ENCODE measurements around the gene MXRA8.

Gene MXRA8

DNA sequence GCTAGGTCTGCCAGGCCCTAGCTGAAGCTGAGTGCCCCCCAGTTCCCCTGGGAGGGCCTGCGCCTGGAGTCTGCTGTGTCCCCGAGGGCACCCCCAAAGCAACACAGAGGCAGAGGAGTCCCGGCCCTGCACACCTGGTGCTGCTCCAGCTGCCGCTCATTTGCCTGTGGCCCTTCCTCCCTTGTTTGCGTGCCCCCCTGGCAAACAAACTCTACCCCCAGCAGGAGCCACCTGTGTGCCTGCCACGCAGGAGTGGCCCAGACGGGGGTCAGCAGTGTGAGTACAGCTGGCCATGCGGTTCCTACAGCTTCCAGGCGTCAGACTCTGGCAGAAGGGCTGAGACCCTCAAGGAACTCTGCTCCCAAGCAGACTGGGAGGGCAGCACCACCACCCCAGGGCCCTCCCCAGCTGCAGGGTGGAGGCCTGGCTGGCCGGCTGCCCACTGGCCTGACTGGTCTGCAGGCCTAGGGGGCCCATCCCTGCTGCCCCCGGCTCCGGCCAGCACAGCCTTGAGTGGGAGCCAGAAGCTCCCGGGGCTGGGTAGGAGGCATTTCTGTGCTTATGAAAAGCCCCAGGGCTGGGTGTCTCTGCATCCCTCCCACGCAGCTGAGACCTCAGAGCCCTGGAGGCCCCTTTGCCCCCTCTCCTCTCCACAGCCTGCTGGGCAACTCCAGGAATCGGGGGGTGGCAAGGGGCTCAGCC is 27.8 kb downstream of the MXRA8 start:
- WGBS = 85% methylated on average over 15 of the region's 15 CpGs
- no peak overlapping the region for H3K9ac ChIP-seq (ENCODE audit: low read depth, low read length)
- H3K36me3 ChIP-seq (ENCODE audit: insufficient read depth, low read length) = no peaks in the 10 kb centered on the region
- peaks cover 2% of the 10 kb centered on the region; the same call in 1 of the 2 replicates for H3K4me1 ChIP-seq (ENCODE audit: insufficient read depth, low read length)
- H3K9me3 ChIP-seq (ENCODE audit: insufficient read depth, low read depth, low read length) = no peaks in the 10 kb centered on the region
- no peak overlapping the region for H3K4me3 ChIP-seq (ENCODE audit: low read length)
- no peaks in the 10 kb centered on the region for H3K27me3 ChIP-seq (ENCODE audit: insufficient read depth, low read length)
- no peak overlapping the region for H3K27ac ChIP-seq (ENCODE audit: low read depth, low read length)

DNA sequence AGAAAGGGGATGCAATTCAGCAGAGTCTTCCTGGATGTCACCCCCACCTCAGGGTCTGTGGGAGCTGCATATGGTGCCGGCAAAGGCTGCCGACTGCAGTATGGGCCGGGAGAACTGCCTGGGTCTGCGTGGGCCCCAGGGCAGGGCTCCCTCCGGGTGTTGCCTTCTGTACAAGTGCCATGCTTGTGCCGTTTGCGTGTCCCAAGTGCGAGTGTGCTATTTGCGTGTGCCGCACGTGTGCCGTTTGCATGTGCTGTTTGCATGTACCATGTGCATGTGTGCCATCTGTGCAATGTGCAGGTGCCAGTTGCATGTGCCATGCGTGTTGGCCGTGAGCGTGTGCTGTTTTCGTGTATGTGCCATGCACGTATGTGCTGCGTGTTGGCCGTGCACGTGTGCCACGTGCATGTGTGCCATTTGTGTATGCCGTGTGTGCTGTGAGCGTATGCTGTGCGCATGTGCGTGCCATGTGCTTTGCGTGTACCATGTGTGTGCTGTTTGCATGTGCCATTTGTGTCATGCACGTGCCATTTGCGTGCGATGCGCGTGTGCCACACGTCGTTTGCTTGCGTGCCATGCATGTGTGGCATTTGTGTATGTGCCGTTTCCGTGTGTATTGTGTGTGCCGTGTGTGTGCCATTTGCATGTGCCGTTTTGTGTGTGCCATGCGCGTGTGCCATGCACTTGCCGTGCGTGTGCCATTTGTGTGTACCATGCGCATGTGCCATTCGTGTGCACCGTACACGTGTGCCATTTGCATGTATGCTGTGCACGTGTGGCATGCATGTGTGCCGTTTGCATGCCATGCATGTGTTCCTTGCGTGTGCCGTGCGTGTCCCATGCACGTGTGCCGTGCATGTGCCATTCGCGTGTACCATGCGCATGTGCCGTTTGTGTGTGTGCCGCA is 28.8 kb downstream of the MXRA8 start:
- no peak overlapping the region for H3K4me3 ChIP-seq (ENCODE audit: low read length)
- H3K4me1 ChIP-seq (ENCODE audit: insufficient read depth, low read length) = peaks cover 5% of the 10 kb centered on the region; the same call in 1 of the 2 replicates
- H3K9me3 ChIP-seq (ENCODE audit: insufficient read depth, low read depth, low read length) = no peaks in the 10 kb centered on the region
- no peaks in the 10 kb centered on the region for H3K36me3 ChIP-seq (ENCODE audit: insufficient read depth, low read length)
- no peaks in the 10 kb centered on the region for H3K27me3 ChIP-seq (ENCODE audit: insufficient read depth, low read length)
- no peak overlapping the region for H3K9ac ChIP-seq (ENCODE audit: low read depth, low read length)
- H3K27ac ChIP-seq (ENCODE audit: low read depth, low read length) = no peak overlapping the region
- 94% methylated on average over 58 of the region's 58 CpGs for WGBS

DNA sequence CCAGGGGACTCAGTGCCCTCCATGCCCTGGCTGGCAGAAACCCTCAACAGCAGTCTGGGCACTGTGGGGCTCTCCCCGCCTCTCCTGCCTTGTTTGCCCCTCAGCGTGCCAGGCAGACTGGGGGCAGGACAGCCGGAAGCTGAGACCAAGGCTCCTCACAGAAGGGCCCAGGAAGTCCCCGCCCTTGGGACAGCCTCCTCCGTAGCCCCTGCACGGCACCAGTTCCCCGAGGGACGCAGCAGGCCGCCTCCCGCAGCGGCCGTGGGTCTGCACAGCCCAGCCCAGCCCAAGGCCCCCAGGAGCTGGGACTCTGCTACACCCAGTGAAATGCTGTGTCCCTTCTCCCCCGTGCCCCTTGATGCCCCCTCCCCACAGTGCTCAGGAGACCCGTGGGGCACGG is 30.1 kb downstream of the MXRA8 start:
- Histone ChIP-seq H3K27me3 (ENCODE audit: insufficient read depth, low read length) (no peaks in the 10 kb centered on the region), H3K4me3 (ENCODE audit: low read length) (no peak overlapping the region), H3K27ac (ENCODE audit: low read depth, low read length) (no peak overlapping the region), H3K9ac (ENCODE audit: low read depth, low read length) (no peak overlapping the region), H3K9me3 (ENCODE audit: insufficient read depth, low read depth, low read length) (no peaks in the 10 kb centered on the region), H3K36me3 (ENCODE audit: insufficient read depth, low read length) (no peaks in the 10 kb centered on the region), H3K4me1 (ENCODE audit: insufficient read depth, low read length) (peaks cover 5% of the 10 kb centered on the region; the same call in 1 of the 2 replicates)
- WGBS = 94% methylated on average over 15 of the region's 15 CpGs

DNA sequence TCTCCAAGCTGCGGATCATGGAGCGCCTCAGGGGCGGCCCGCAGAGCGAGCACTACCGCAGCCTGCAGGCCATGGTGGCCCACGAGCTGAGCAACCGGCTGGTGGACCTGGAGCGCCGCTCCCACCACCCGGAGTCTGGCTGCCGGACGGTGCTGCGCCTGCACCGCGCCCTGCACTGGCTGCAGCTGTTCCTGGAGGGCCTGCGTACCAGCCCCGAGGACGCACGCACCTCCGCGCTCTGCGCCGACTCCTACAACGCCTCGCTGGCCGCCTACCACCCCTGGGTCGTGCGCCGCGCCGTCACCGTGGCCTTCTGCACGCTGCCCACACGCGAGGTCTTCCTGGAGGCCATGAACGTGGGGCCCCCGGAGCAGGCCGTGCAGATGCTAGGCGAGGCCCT is 31.1 kb downstream of the MXRA8 start:
- no peaks in the 10 kb centered on the region for H3K27me3 ChIP-seq (ENCODE audit: insufficient read depth, low read length)
- H3K9ac ChIP-seq (ENCODE audit: low read depth, low read length) = no peak overlapping the region
- whole genome bisulfite sequencing = 94% methylated on average over 40 of the region's 40 CpGs
- H3K36me3 ChIP-seq (ENCODE audit: insufficient read depth, low read length) = no peaks in the 10 kb centered on the region
- H3K27ac ChIP-seq (ENCODE audit: low read depth, low read length) = no peak overlapping the region
- no peaks in the 10 kb centered on the region for H3K9me3 ChIP-seq (ENCODE audit: insufficient read depth, low read depth, low read length)
- H3K4me1 ChIP-seq (ENCODE audit: insufficient read depth, low read length) = peaks cover 5% of the 10 kb centered on the region; the same call in 1 of the 2 replicates
- no peak overlapping the region for H3K4me3 ChIP-seq (ENCODE audit: low read length)

DNA sequence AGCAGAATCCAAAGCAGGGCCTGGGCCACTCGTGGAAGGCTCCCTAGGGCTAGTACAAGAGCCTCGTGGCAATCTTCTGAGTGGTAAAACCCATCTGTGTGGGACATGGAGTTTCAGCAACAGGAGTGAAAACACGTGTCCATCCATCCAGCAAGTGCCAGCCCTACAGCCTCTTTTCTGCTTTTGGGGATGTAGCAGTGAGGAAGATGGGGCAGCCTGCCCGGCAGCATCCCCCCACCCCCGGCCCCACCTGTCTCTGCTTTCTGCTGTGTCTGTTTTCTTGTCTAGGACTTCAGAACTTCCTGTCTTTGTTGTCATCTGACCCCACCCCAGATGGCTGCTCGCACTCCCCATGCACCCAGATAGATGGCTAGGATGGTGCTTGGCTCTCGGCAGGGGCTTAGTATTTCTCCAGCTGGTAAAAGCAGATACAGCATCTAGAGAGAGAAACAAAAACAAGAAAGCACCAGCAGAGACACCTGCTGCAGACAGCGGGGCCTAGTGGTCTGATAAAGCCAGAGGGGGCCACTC is 32.2 kb downstream of the MXRA8 start:
- no peak overlapping the region for H3K9ac ChIP-seq (ENCODE audit: low read depth, low read length)

DNA sequence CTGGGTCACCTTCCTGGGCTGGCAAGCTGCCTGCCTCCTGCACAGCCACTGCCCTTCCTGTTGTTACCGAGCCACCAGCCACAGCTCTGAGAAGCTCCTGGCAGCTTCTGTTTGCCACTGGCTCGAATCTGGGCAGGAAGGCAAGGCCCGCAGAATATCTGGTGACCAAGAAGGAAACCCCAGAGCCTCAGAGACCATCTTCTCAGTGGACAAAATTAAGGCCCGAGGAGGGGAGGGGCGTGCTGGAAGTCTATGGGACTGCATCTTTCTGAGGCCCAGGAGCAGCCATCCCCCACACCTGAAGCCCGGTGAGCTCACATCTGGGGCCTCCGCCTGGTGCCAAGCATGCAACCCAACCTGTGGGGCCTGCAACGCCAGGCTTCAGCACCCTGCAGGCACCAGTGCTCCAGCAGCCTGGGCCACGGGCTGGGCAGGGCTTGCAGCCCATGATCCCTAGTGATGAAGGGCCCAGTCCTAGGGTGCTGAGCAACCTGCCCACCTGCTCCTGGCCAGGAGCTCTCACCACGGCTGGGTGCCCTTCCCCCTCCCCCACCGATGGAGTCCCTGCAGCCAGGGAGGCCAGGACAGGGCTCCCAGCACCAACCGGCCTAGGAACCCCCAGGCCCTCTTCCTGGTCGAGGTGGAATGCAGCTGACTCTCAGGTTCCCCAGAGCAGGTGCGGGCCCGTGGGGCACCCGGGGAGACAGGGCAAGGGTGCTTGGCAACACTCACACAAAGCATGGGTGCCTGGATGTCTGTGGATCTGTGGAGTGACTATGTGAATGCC is 32.9 kb downstream of the MXRA8 start:
- 85% methylated on average over 16 of the region's 16 CpGs for WGBS
- peak overlapping the region; percentile 62 for H3K27ac ChIP-seq (ENCODE audit: low read depth, low read length)
- no peaks in the 10 kb centered on the region for H3K9me3 ChIP-seq (ENCODE audit: insufficient read depth, low read depth, low read length)
- peak overlapping the region; percentile 84 for H3K9ac ChIP-seq (ENCODE audit: low read depth, low read length)
- H3K36me3 ChIP-seq (ENCODE audit: insufficient read depth, low read length) = peaks cover 4% of the 10 kb centered on the region; the same call in 1 of the 2 replicates
- H3K4me3 ChIP-seq (ENCODE audit: low read length) = peak overlapping the region; percentile 99
- H3K4me1 ChIP-seq (ENCODE audit: insufficient read depth, low read length) = peaks cover 5% of the 10 kb centered on the region; the same call in 1 of the 2 replicates
- no peaks in the 10 kb centered on the region for H3K27me3 ChIP-seq (ENCODE audit: insufficient read depth, low read length)

More for the DNA sequence above, 32.2 kb downstream of the MXRA8 start:
- H3K9me3 ChIP-seq (ENCODE audit: insufficient read depth, low read depth, low read length) = no peaks in the 10 kb centered on the region
- no peak overlapping the region; the same call in 1 of the 2 replicates for H3K4me3 ChIP-seq (ENCODE audit: low read length)
- H3K27me3 ChIP-seq (ENCODE audit: insufficient read depth, low read length) = no peaks in the 10 kb centered on the region
- peaks cover 5% of the 10 kb centered on the region; the same call in 1 of the 2 replicates for H3K4me1 ChIP-seq (ENCODE audit: insufficient read depth, low read length)
- 90% methylated on average over 8 of the region's 8 CpGs for WGBS
- H3K36me3 ChIP-seq (ENCODE audit: insufficient read depth, low read length) = no peaks in the 10 kb centered on the region
- H3K27ac ChIP-seq (ENCODE audit: low read depth, low read length) = no peak overlapping the region

DNA sequence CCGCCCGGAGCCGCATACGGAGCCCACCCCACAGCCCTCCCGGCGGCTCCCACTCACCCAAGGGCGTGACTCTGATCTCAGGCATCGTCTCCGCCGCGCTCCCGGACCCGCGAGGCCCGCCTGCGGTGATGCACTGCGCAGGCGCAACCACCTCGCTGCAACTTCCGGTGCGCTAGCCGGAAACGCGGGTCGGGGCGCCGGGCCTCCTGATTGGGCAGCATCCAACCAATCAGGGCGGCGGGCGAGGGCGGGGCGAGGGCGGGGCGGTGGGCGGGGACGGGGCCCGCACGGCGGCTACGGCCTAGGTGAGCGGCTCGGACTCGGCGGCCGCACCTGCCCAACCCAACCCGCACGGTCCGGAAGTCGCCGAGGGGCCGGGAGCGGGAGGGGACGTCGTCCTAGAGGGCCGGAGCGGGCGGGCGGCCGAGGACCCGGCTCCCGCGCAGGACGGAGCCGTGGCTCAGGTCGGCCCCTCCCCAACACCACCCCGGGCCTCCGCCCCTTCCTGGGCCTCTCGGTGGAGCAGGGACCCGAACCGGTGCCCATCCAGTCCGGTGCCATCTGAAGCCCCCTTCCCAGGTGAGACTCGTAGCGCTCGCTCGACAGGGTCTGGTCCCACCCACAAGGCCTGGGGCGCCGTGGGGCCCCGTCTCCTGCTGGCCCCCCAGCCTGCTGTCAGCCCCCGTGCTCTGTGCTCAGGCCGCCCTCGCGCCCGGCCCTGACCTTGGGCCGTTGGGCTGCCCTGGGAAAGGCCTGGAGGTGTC is 33.6 kb downstream of the MXRA8 start, which contains the start of the genes CPTP and INTS11:
Gene CPTP (plus strand): TSS at position 279 of the 764 bp plus-strand sequence. CDS start 2,109 bp downstream, outside the sequence.
Gene INTS11 (minus strand): TSS at position 137 of the 764 bp plus-strand sequence. CDS start 52 bp downstream, at position 85.
- Histone ChIP-seq H3K36me3 (ENCODE audit: insufficient read depth, low read length) (peaks cover 6% of the 10 kb centered on the region), H3K9me3 (ENCODE audit: insufficient read depth, low read depth, low read length) (no peaks in the 10 kb centered on the region), H3K27ac (ENCODE audit: low read depth, low read length) (peak within 1 kb of the TSS; percentile 67), H3K9ac (ENCODE audit: low read depth, low read length) (peak within 1 kb of the TSS; percentile 93), H3K4me3 (ENCODE audit: low read length) (peak within 1 kb of the TSS; percentile 99), H3K27me3 (ENCODE audit: insufficient read depth, low read length) (no peaks in the 10 kb centered on the region), H3K4me1 (ENCODE audit: insufficient read depth, low read length) (peaks cover 5% of the 10 kb centered on the region; the same call in 1 of the 2 replicates)
- WGBS = under 1% methylated on average over 83 of the region's 84 CpGs

DNA sequence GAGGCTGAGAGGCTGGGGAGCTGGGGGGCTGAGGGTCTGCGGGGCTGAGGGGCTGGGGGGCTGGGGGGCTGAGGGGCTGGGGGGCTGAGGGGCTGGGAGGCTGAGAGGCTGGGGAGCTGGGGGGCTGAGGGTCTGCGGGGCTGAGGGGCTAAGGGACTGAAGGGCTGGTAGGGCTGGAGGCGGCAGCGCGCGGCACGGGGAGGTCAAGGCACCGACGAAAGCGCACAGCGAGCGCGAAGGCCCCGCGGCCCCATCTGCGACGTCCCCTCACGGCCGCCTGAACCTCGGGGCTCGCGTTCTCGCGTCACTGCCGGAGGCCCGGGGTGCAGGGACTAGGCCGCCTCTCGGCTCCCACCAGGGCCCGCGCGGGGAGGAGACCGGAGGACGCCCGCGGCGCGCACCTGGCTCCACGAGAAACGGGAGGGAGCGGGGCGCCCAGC is 34.3 kb downstream of the MXRA8 start:
- WGBS = under 1% methylated on average over 40 of the region's 41 CpGs
- H3K4me3 ChIP-seq (ENCODE audit: low read length) = peak overlapping the region; percentile 99
- H3K27ac ChIP-seq (ENCODE audit: low read depth, low read length) = peak overlapping the region; percentile 67; the same call in 1 of the 2 replicates
- H3K9ac ChIP-seq (ENCODE audit: low read depth, low read length) = peak overlapping the region; percentile 93
- no peaks in the 10 kb centered on the region for H3K9me3 ChIP-seq (ENCODE audit: insufficient read depth, low read depth, low read length)
- no peaks in the 10 kb centered on the region for H3K27me3 ChIP-seq (ENCODE audit: insufficient read depth, low read length)
- H3K36me3 ChIP-seq (ENCODE audit: insufficient read depth, low read length) = peaks cover 12% of the 10 kb centered on the region
- peaks cover 5% of the 10 kb centered on the region; the same call in 1 of the 2 replicates for H3K4me1 ChIP-seq (ENCODE audit: insufficient read depth, low read length)

DNA sequence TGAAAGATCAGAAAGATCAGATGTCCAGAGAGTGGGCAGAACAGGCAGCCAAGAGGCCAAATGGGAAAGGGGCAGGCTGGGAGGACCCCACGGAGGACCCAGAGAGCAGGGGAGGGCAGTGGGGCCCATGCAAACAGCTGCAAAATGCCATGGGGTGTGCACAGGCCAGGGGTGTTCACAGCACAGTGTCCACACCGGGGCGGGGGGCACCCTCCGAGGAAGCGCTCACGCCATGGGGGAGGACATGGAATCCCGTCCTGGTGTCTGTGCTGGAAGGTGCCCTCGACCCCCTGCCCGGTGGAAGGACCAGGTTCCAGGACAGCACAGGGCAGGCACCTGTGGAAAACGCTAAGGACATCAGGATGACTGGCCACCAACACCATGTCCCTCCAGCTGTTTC is 35.4 kb downstream of the MXRA8 start:
- peaks cover 23% of the 10 kb centered on the region for H3K36me3 ChIP-seq (ENCODE audit: insufficient read depth, low read length)

DNA sequence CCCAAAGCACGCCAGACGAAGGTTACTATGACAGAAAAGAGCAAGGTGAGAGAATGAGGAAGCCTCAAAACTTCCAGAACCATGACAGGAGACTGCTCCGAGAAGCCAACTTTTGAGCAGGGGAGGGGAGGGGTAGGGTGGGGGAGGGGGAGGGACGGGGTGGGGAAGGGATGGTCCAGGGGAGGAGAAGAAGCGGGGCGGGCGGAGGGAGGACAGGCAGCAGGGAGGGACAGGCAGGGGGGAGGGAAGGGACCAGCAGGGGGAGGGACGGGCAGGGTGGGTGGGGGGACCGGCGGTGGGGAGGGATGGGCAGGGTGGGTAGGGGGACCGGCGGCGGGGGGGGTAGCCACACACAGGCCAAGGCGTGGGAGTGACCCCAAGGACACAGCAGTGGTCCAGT is 35.9 kb downstream of the MXRA8 start:
- Histone ChIP-seq H3K4me3 (ENCODE audit: low read length) (no peak overlapping the region), H3K9ac (ENCODE audit: low read depth, low read length) (no peak overlapping the region), H3K9me3 (ENCODE audit: insufficient read depth, low read depth, low read length) (no peaks in the 10 kb centered on the region), H3K27me3 (ENCODE audit: insufficient read depth, low read length) (no peaks in the 10 kb centered on the region), H3K27ac (ENCODE audit: low read depth, low read length) (no peak overlapping the region), H3K4me1 (ENCODE audit: insufficient read depth, low read length) (peaks cover 10% of the 10 kb centered on the region; the same call in 1 of the 2 replicates), H3K36me3 (ENCODE audit: insufficient read depth, low read length) (peaks cover 27% of the 10 kb centered on the region)
- 88% methylated on average over 8 of the region's 14 CpGs for WGBS

More for the DNA sequence above, 35.4 kb downstream of the MXRA8 start:
- Histone ChIP-seq H3K9ac (ENCODE audit: low read depth, low read length) (no peak overlapping the region), H3K27ac (ENCODE audit: low read depth, low read length) (no peak overlapping the region), H3K27me3 (ENCODE audit: insufficient read depth, low read length) (no peaks in the 10 kb centered on the region), H3K4me3 (ENCODE audit: low read length) (no peak overlapping the region), H3K4me1 (ENCODE audit: insufficient read depth, low read length) (peaks cover 10% of the 10 kb centered on the region; the same call in 1 of the 2 replicates), H3K9me3 (ENCODE audit: insufficient read depth, low read depth, low read length) (no peaks in the 10 kb centered on the region)
- WGBS = 94% methylated on average over 10 of the region's 10 CpGs

Measured in HUES64 (cell line).